HCT116 (cell line): Measurements from ENCODE around the gene WSCD2. TPM values are rescaled to one million over a fixed set of nuclear protein-coding genes. Genes with fewer than 3 reads are reported as not detected.

ENCODE experiments used
- ATAC-seq: fragments of 200-7000 bp; cut with Tn5 transposase; 2 replicates; pipeline ENCODE4 v1.9.1; 2020; ENCODE audit warnings: mild to moderate bottlenecking, moderate library complexity
- BruUV-seq: library from RNA; stranded (reverse); fragments of 400-500 nt; replicated peaks from 2 replicates; lab custom pipeline; 2021; lab: Mats Ljungman, UMichigan
- CTCF ChIA-PET: fragments of 300-600 bp; sonication (Branson Sonifier 250); formaldehyde crosslinking; loops from one replicate; lab custom pipeline; 2021; ENCODE audit warnings: antibody characterized with exemption; lab: Charles Lee
- POLR2A ChIA-PET: fragments of 300-600, 350-600 bp; sonication (Branson Sonifier 250); formaldehyde crosslinking; loops from one replicate; lab custom pipeline; 2021; ENCODE audit warnings: antibody characterized with exemption; lab: Charles Lee
- RAD21 ChIA-PET, 2 experiments: fragments of 300-600 bp; sonication (Branson Sonifier 250); formaldehyde crosslinking; loops; one replicate each; lab custom pipeline; 2023; ENCODE audit warnings: low total read pairs in 2 of 2; ENCODE audit not compliant: uncharacterized antibody in 2 of 2, unreplicated experiment in 2 of 2, low non-redundant PET in 1 of 2; lab: Charles Lee
- DNase-seq: peaks from one replicate; pipeline ENCODE4 v3.0.0-alpha.2; 2010; ENCODE audit warnings: low read depth, low spot score
- H2AFZ ChIP-seq: fragments of 200-600 bp; shearing (Covaris generic), sonication (generic); 2 replicates; pipeline ENCODE4 v1.6.1; 2017; ENCODE audit warnings: low read depth, mixed run types, mixed read lengths, antibody characterized with exemption, low read length; ENCODE audit not compliant: poor library complexity, severe bottlenecking
- H3K27ac ChIP-seq: 2 replicates; pipeline ENCODE4 v1.5.1; 2012; ENCODE audit warnings: low read depth, low read length
- H3K27me3 ChIP-seq: fragments of 200-600 bp; sonication (generic); 2 replicates; pipeline ENCODE4 v1.6.1; 2016; ENCODE audit warnings: mixed run types, low read length, mixed read lengths; ENCODE audit not compliant: insufficient read depth
- H3K36me3 ChIP-seq, 2 experiments: fragments of 200-500 bp in 1 of 2; fragments of 200-600 bp in 1 of 2; sonication (Bioruptor generic) in 1 of 2; sonication (generic) in 1 of 2; 2 replicates each; pipeline versions ENCODE4 v1.5.1 to v1.6.1; 2014 to 2016; ENCODE audit warnings: low read length in 2 of 2, inconsistent platforms in 1 of 2, mixed read lengths in 1 of 2, mixed run types in 1 of 2; ENCODE audit not compliant: insufficient read depth in 2 of 2, control insufficient read depth in 1 of 2
- H3K4me1 ChIP-seq, 2 experiments: fragments of 200-600 bp in 1 of 2; sonication (generic) in 1 of 2; 2 replicates each; pipeline versions ENCODE4 v1.5.1 to v1.6.1; 2012 to 2017; ENCODE audit warnings: low read length in 2 of 2, inconsistent platforms in 1 of 2, mild to moderate bottlenecking in 1 of 2, mixed read lengths in 1 of 2, mixed run types in 1 of 2, moderate library complexity in 1 of 2; ENCODE audit not compliant: insufficient read depth in 2 of 2, control insufficient read depth in 1 of 2
- H3K4me2 ChIP-seq: fragments of 200-600 bp; sonication (generic); 2 replicates; pipeline ENCODE4 v1.6.1; 2017; ENCODE audit warnings: mixed run types, low read length, mixed read lengths
- H3K4me3 ChIP-seq, 2 experiments: fragments of 200-600 bp in 1 of 2; sonication (generic) in 1 of 2; replicated peaks in 1 of 2; 2 replicates each; pipeline ENCODE4 v1.5.1; 2011 to 2016; ENCODE audit warnings: low read length in 2 of 2, control low read depth in 1 of 2, low read depth in 1 of 2, mild to moderate bottlenecking in 1 of 2, mixed read lengths in 1 of 2, mixed run types in 1 of 2
- H3K79me2 ChIP-seq: fragments of 200-600 bp; sonication (generic); 2 replicates; pipeline ENCODE4 v1.6.1; 2017; ENCODE audit warnings: mild to moderate bottlenecking, mixed run types, low read length, moderate library complexity, mixed read lengths; ENCODE audit not compliant: insufficient read depth
- H3K9ac ChIP-seq: fragments of 200-600 bp; sonication (generic); 2 replicates; pipeline ENCODE4 v1.6.1; 2016; ENCODE audit warnings: low read length, mixed read lengths
- H3K9me2 ChIP-seq: fragments of 200-600 bp; sonication (generic), shearing (Covaris generic); 2 replicates; pipeline ENCODE4 v1.6.1; 2017; ENCODE audit warnings: mixed run types, mild to moderate bottlenecking, moderate library complexity; ENCODE audit not compliant: insufficient read depth
- H3K9me3 ChIP-seq, 2 experiments: fragments of 200-500 bp in 1 of 2; fragments of 200-600 bp in 1 of 2; sonication (Bioruptor generic) in 1 of 2; sonication (generic) in 1 of 2; 2 replicates each; pipeline ENCODE4 v1.6.1; 2014 to 2017; ENCODE audit warnings: low read length in 2 of 2, mixed read lengths in 2 of 2, inconsistent platforms in 1 of 2, low read depth in 1 of 2, mild to moderate bottlenecking in 1 of 2, mixed run types in 1 of 2, moderate library complexity in 1 of 2; ENCODE audit not compliant: control insufficient read depth in 1 of 2, insufficient read depth in 1 of 2
- H4K20me1 ChIP-seq: fragments of 200-600 bp; sonication (generic), shearing (Covaris generic); 2 replicates; pipeline ENCODE4 v1.6.1; 2017; ENCODE audit warnings: mixed run types, mild to moderate bottlenecking, moderate library complexity; ENCODE audit not compliant: insufficient read depth
- CEBPB ChIP-seq: IDR thresholded peaks from 2 replicates; pipeline ENCODE4 v1.6.1; 2012; ENCODE audit warnings: low read depth
- EGR1 ChIP-seq: IDR thresholded peaks from 2 replicates; pipeline ENCODE4 v1.6.1; 2012; ENCODE audit warnings: low read depth
- ELF1 ChIP-seq: IDR thresholded peaks from 2 replicates; pipeline ENCODE4 v1.6.1; 2012; ENCODE audit warnings: low read depth, borderline replicate concordance
- EZH2 ChIP-seq: fragments of 200-600 bp; sonication (generic); IDR thresholded peaks from 2 replicates; pipeline ENCODE4 v1.6.1; 2017; ENCODE audit warnings: antibody characterized with exemption, mixed run types
- EZH2phosphoT487 ChIP-seq: fragments of 200-600 bp; IDR thresholded peaks from 2 replicates; pipeline ENCODE4 v1.6.1; 2018; ENCODE audit warnings: antibody characterized with exemption, borderline replicate concordance
- FOSL1 ChIP-seq: IDR thresholded peaks from 2 replicates; pipeline ENCODE4 v1.6.1; 2012; ENCODE audit warnings: low read depth
- RAD21 ChIP-seq: IDR thresholded peaks from 2 replicates; pipeline ENCODE4 v1.6.1; 2012; ENCODE audit warnings: low read depth, mild to moderate bottlenecking
- SIN3A ChIP-seq: IDR thresholded peaks from 2 replicates; pipeline ENCODE4 v1.6.1; 2012; ENCODE audit warnings: low read depth
- SRF ChIP-seq: IDR thresholded peaks from 2 replicates; pipeline ENCODE4 v1.6.1; 2012; ENCODE audit warnings: low read depth
- TCF7L2 ChIP-seq: IDR thresholded peaks from 2 replicates; pipeline ENCODE4 v1.7.0; 2011; ENCODE audit warnings: borderline replicate concordance, inconsistent platforms; ENCODE audit not compliant: insufficient read depth, insufficient read length; ENCODE audit errors: extremely low read depth
- YY1 ChIP-seq: IDR thresholded peaks from 2 replicates; pipeline ENCODE4 v1.6.1; 2011; ENCODE audit warnings: low read length, low read depth, moderate library complexity, mild to moderate bottlenecking; ENCODE audit not compliant: insufficient replicate concordance; ENCODE audit errors: extremely low read depth
- ZFX ChIP-seq: fragments of 450-650 bp; IDR thresholded peaks from 2 replicates; pipeline ENCODE4 v1.6.1; 2017
- ZNF274 ChIP-seq: fragments of 200-500 bp; sonication (Bioruptor generic); IDR thresholded peaks from 2 replicates; pipeline ENCODE4 v1.6.1; 2014; ENCODE audit warnings: mild to moderate bottlenecking, low read depth, low read length, inconsistent platforms
- intact Hi-C: fragments of 100-400 bp; cut with micrococcal nuclease; formaldehyde crosslinking; loops from 2 replicates; pipeline ENCODE4 v1.10.0; 2022
- total RNA-seq: library from RNA; stranded (reverse); gene quantifications from one replicate; pipeline ENCODE4 v1.2.1, GENCODE V29; 2021; ENCODE audit not compliant: unreplicated experiment
- TF ChIP-seq, protein P1 (sequence below), 3 experiments: fragments of 200-600 bp in 1 of 3; sonication (generic) in 1 of 3; IDR thresholded peaks in 2 of 3; conservative IDR thresholded peaks in 1 of 3; 2 replicates each; pipeline ENCODE4 v1.5.1; 2012 to 2017; ENCODE audit warnings: low read depth in 2 of 3, low read length in 2 of 3, antibody characterized with exemption in 1 of 3, borderline replicate concordance in 1 of 3, control low read depth in 1 of 3, mild to moderate bottlenecking in 1 of 3, mixed read lengths in 1 of 3, mixed run types in 1 of 3, moderate library complexity in 1 of 3; ENCODE audit not compliant: insufficient read depth in 1 of 3
- TF ChIP-seq, protein P2 (sequence below): IDR thresholded peaks from 2 replicates; pipeline ENCODE4 v1.6.1; 2012; ENCODE audit warnings: low read depth

Gene WSCD2
- total RNA-seq, 1 experiment from 2014 or later = 0.05 TPM

DNA sequence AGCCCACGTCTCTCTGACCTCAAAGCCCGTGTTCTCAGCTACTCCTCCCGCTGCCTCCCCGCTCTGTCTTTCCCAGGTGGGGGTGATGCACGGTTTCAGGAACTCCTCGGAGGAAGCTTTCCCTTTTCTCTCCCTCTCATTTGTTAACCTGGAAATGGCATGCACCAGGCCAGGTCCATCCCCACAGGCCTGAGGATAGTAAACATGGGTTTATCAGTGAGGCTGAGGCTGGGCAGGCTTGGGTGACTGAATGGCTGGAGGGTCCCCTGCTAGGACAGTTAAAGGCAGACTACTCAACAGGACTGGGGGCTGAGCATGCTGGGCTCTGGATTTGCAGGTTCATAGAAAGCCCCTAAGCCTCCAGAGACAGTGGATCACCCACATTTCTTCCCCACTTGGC lies 7.6 kb downstream of the WSCD2 start:
- no peaks in the 10 kb centered on the region for H3K9me3 ChIP-seq
- no peak overlapping the region for H3K4me2 ChIP-seq
- ChIA-PET POLR2A (no interaction called here), RAD21 (no interaction called here), CTCF (no interaction called here)
- no peaks in the 10 kb centered on the region for H3K79me2 ChIP-seq
- H3K9me2 ChIP-seq = no peaks in the 10 kb centered on the region
- no peaks in the 10 kb centered on the region for H3K36me3 ChIP-seq
- no peak overlapping the region for H3K9ac ChIP-seq
- intact Hi-C loops = no loop called here
- no peak overlapping the region for H3K4me3 ChIP-seq
- H3K27me3 ChIP-seq = peaks cover 47% of the 10 kb centered on the region
- H3K27ac ChIP-seq = no peak overlapping the region
- no peak overlapping the region for H2AFZ ChIP-seq
- no peaks in the 10 kb centered on the region for H4K20me1 ChIP-seq
- DNase-seq (no peak), ATAC-seq (no peak)
- TF ChIP-seq TCF7L2 (no peak), EZH2phosphoT487 (no peak), FOSL1 (no peak), ZNF274 (no peak), SIN3A (no peak), EGR1 (no peak), SRF (no peak), YY1 (no peak), CEBPB (no peak), EZH2 (no peak), ZFX (no peak), ELF1 (no peak), RAD21 (no peak)
- TF ChIP-seq, protein P1, sequence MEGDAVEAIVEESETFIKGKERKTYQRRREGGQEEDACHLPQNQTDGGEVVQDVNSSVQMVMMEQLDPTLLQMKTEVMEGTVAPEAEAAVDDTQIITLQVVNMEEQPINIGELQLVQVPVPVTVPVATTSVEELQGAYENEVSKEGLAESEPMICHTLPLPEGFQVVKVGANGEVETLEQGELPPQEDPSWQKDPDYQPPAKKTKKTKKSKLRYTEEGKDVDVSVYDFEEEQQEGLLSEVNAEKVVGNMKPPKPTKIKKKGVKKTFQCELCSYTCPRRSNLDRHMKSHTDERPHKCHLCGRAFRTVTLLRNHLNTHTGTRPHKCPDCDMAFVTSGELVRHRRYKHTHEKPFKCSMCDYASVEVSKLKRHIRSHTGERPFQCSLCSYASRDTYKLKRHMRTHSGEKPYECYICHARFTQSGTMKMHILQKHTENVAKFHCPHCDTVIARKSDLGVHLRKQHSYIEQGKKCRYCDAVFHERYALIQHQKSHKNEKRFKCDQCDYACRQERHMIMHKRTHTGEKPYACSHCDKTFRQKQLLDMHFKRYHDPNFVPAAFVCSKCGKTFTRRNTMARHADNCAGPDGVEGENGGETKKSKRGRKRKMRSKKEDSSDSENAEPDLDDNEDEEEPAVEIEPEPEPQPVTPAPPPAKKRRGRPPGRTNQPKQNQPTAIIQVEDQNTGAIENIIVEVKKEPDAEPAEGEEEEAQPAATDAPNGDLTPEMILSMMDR (IDR thresholded peaks at IDR 0.05 in 2 of 3, conservative IDR thresholded peaks at IDR 0.05 in 1 of 3; ENCODE audit: borderline replicate concordance in 1 of 3, insufficient read depth in 1 of 3, low read depth in 2 of 3, low read length in 2 of 3) = no peak
- TF ChIP-seq, protein P2, sequence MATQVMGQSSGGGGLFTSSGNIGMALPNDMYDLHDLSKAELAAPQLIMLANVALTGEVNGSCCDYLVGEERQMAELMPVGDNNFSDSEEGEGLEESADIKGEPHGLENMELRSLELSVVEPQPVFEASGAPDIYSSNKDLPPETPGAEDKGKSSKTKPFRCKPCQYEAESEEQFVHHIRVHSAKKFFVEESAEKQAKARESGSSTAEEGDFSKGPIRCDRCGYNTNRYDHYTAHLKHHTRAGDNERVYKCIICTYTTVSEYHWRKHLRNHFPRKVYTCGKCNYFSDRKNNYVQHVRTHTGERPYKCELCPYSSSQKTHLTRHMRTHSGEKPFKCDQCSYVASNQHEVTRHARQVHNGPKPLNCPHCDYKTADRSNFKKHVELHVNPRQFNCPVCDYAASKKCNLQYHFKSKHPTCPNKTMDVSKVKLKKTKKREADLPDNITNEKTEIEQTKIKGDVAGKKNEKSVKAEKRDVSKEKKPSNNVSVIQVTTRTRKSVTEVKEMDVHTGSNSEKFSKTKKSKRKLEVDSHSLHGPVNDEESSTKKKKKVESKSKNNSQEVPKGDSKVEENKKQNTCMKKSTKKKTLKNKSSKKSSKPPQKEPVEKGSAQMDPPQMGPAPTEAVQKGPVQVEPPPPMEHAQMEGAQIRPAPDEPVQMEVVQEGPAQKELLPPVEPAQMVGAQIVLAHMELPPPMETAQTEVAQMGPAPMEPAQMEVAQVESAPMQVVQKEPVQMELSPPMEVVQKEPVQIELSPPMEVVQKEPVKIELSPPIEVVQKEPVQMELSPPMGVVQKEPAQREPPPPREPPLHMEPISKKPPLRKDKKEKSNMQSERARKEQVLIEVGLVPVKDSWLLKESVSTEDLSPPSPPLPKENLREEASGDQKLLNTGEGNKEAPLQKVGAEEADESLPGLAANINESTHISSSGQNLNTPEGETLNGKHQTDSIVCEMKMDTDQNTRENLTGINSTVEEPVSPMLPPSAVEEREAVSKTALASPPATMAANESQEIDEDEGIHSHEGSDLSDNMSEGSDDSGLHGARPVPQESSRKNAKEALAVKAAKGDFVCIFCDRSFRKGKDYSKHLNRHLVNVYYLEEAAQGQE = no peak
- H3K4me1 ChIP-seq = no peaks in the 10 kb centered on the region
- BruUV-seq = no TSS peak
